ENCODE measurements around the gene SIGLEC11.

Gene SIGLEC11

GRCh38 chr19:49986354-49986753, 25.4 kb upstream of the SIGLEC11 start:
- Histone ChIP-seq H2AFZ (ENCODE audit: low read length) (no peak overlapping the region), H3K9ac (ENCODE audit: low read length) (no peak overlapping the region), H3K27ac (ENCODE audit: low read depth, low read length, poor library complexity, severe bottlenecking) (no peak overlapping the region), H3K9me3 (ENCODE audit: low read length) (no peaks in the 10 kb centered on the region), H3F3A (ENCODE audit: insufficient read depth, low read length) (no peaks in the 10 kb centered on the region), H3K4me2 (ENCODE audit: low read length) (no peak overlapping the region), H4K20me1 (ENCODE audit: insufficient read depth, low read length) (no peaks in the 10 kb centered on the region), H3K9me2 (ENCODE audit: low read depth, low read length) (no peaks in the 10 kb centered on the region), H3K27me3 (ENCODE audit: insufficient read depth, low read length) (no peaks in the 10 kb centered on the region), H3K79me2 (ENCODE audit: insufficient read depth, low read length) (no peaks in the 10 kb centered on the region), H3K4me1 (ENCODE audit: insufficient read depth, low read length, severe bottlenecking) (no peaks in the 10 kb centered on the region), H3K36me3 (ENCODE audit: insufficient read depth, low read length) (peaks cover 5% of the 10 kb centered on the region; the same call in 1 of the 2 replicates), H3K4me3 (ENCODE audit: low read depth, low read length, poor library complexity, severe bottlenecking) (no peak overlapping the region)
- TF ChIP-seq EZH2 (IDR thresholded peaks at IDR 0.05; ENCODE audit: borderline replicate concordance, low read length) (no peak), CTCF (IDR thresholded peaks at IDR 0.05; ENCODE audit: low read length) (no peak)

- Histone ChIP-seq H4K20me1 (ENCODE audit: insufficient read depth, low read length) (no peaks in the 10 kb centered on the region), H3K27ac (ENCODE audit: low read depth, low read length, poor library complexity, severe bottlenecking) (no peak overlapping the region), H3K9ac (ENCODE audit: low read length) (no peak overlapping the region), H3K4me2 (ENCODE audit: low read length) (no peak overlapping the region), H3K36me3 (ENCODE audit: insufficient read depth, low read length) (peaks cover 5% of the 10 kb centered on the region; the same call in 1 of the 2 replicates), H3K79me2 (ENCODE audit: insufficient read depth, low read length) (no peaks in the 10 kb centered on the region), H3F3A (ENCODE audit: insufficient read depth, low read length) (no peaks in the 10 kb centered on the region), H3K4me3 (ENCODE audit: low read depth, low read length, poor library complexity, severe bottlenecking) (no peak overlapping the region), H3K27me3 (ENCODE audit: insufficient read depth, low read length) (no peaks in the 10 kb centered on the region), H3K9me2 (ENCODE audit: low read depth, low read length) (no peaks in the 10 kb centered on the region), H3K9me3 (ENCODE audit: low read length) (no peaks in the 10 kb centered on the region), H2AFZ (ENCODE audit: low read length) (no peak overlapping the region), H3K4me1 (ENCODE audit: insufficient read depth, low read length, severe bottlenecking) (no peaks in the 10 kb centered on the region)
- TF ChIP-seq EZH2 (IDR thresholded peaks at IDR 0.05; ENCODE audit: borderline replicate concordance, low read length) (no peak), CTCF (IDR thresholded peaks at IDR 0.05; ENCODE audit: low read length) (no peak)
Measured at GRCh38 chr19:49985871-49986270, 24.9 kb upstream of the SIGLEC11 start.

- Histone ChIP-seq H3K27ac (ENCODE audit: low read depth, low read length, poor library complexity, severe bottlenecking) (no peak overlapping the region), H3K9ac (ENCODE audit: low read length) (no peak overlapping the region), H2AFZ (ENCODE audit: low read length) (no peak overlapping the region)
Measured at GRCh38 chr19:49984491-49984890, 23.5 kb upstream of the SIGLEC11 start.

More at GRCh38 chr19:49984491-49984890, 23.5 kb upstream of the SIGLEC11 start:
- no peaks in the 10 kb centered on the region for H3F3A ChIP-seq (ENCODE audit: insufficient read depth, low read length)
- TF ChIP-seq EZH2 (IDR thresholded peaks at IDR 0.05; ENCODE audit: borderline replicate concordance, low read length) = no peak
- no peak for TF ChIP-seq CTCF (IDR thresholded peaks at IDR 0.05; ENCODE audit: low read length)
- no peaks in the 10 kb centered on the region for H3K27me3 ChIP-seq (ENCODE audit: insufficient read depth, low read length)
- H3K9me2 ChIP-seq (ENCODE audit: low read depth, low read length) = no peaks in the 10 kb centered on the region
- H3K36me3 ChIP-seq (ENCODE audit: insufficient read depth, low read length) = peaks cover 5% of the 10 kb centered on the region; the same call in 1 of the 2 replicates
- H3K9me3 ChIP-seq (ENCODE audit: low read length) = no peaks in the 10 kb centered on the region
- H3K4me1 ChIP-seq (ENCODE audit: insufficient read depth, low read length, severe bottlenecking) = no peaks in the 10 kb centered on the region
- H4K20me1 ChIP-seq (ENCODE audit: insufficient read depth, low read length) = no peaks in the 10 kb centered on the region
- H3K4me2 ChIP-seq (ENCODE audit: low read length) = no peak overlapping the region
- H3K79me2 ChIP-seq (ENCODE audit: insufficient read depth, low read length) = no peaks in the 10 kb centered on the region
- H3K4me3 ChIP-seq (ENCODE audit: low read depth, low read length, poor library complexity, severe bottlenecking) = no peak overlapping the region

All from OCI-LY1 (cell line).